OCI-LY3 (cell line): Measurements from ENCODE around the gene EPAS1.

Experiments used
- H2AFZ ChIP-seq: fragments of 200-600, 300-600 bp; shearing (Covaris generic); 2 replicates; pipeline ENCODE4 v1.6.0; 2014; ENCODE audit warnings: antibody characterized with exemption, low read depth, low read length
- H3K27ac ChIP-seq: fragments of 200-600, 300-600 bp; sonication (generic); 2 replicates; pipeline ENCODE4 v1.5.1; 2014; ENCODE audit warnings: mild to moderate bottlenecking, low read length, moderate library complexity, mixed read lengths
- H3K27me3 ChIP-seq: fragments of 200-600, 300-600 bp; sonication (generic); 2 replicates; pipeline ENCODE4 v1.6.1; 2014; ENCODE audit warnings: low read depth, low read length, mixed read lengths
- H3K36me3 ChIP-seq: fragments of 200-600, 300-600 bp; sonication (generic); replicated peaks from 2 replicates; pipeline ENCODE3; 2014; ENCODE audit warnings: low read depth, low read length, mixed read lengths
- H3K4me1 ChIP-seq: fragments of 300-600, 200-600 bp; sonication (generic); 2 replicates; pipeline ENCODE4 v1.6.1; 2014; ENCODE audit warnings: low read length, mixed read lengths
- H3K4me2 ChIP-seq: fragments of 200-600, 300-600 bp; sonication (generic); 2 replicates; pipeline ENCODE4 v1.6.1; 2014; ENCODE audit warnings: low read length, mixed read lengths
- H3K4me3 ChIP-seq: fragments of 300-600, 200-600 bp; sonication (generic); 2 replicates; pipeline ENCODE4 v1.5.1; 2014; ENCODE audit warnings: antibody characterized with exemption, mild to moderate bottlenecking, low read length, moderate library complexity
- H3K79me2 ChIP-seq: fragments of 300-600, 200-600 bp; shearing (Covaris generic); 2 replicates; pipeline ENCODE4 v1.6.1; 2014; ENCODE audit warnings: mild to moderate bottlenecking, low read length, mixed read lengths
- H3K9ac ChIP-seq: fragments of 300-600, 200-600 bp; shearing (Covaris generic); 2 replicates; pipeline ENCODE4 v1.6.0; 2014; ENCODE audit warnings: mild to moderate bottlenecking, low read length, moderate library complexity
- H3K9me3 ChIP-seq: fragments of 200-600, 300-600 bp; shearing (Covaris generic); 2 replicates; pipeline ENCODE4 v1.6.1; 2014; ENCODE audit warnings: low read length, mixed read lengths; ENCODE audit not compliant: insufficient read depth
- H4K20me1 ChIP-seq: fragments of 200-600, 300-600 bp; sonication (generic); 2 replicates; pipeline ENCODE4 v1.6.1; 2016; ENCODE audit warnings: low read length, mixed read lengths; ENCODE audit not compliant: insufficient read depth
- CTCF ChIP-seq: fragments of 200-600, 300-600 bp; sonication (generic); IDR thresholded peaks from 2 replicates; pipeline ENCODE4 v1.5.1; 2014; ENCODE audit warnings: antibody characterized with exemption, low read length, low read depth
- EZH2phosphoT487 ChIP-seq: fragments of 200-600 bp; shearing (Covaris generic); IDR thresholded peaks from 2 replicates; pipeline ENCODE4 v1.6.1; 2018; ENCODE audit warnings: antibody characterized with exemption, mixed run types, low read depth

Gene EPAS1

GRCh38 chr2:46430992-46431391 lies 133.8 kb downstream of the EPAS1 start:
- H2AFZ ChIP-seq, result no peak overlapping the region
- no peak overlapping the region for H3K9ac ChIP-seq
- TF ChIP-seq CTCF, result no peak
- no peak for TF ChIP-seq EZH2phosphoT487
- no peaks in the 10 kb centered on the region for H3K79me2 ChIP-seq
- H4K20me1 ChIP-seq, result no peaks in the 10 kb centered on the region
- no peaks in the 10 kb centered on the region for H3K36me3 ChIP-seq
- H3K4me3 ChIP-seq, result no peak overlapping the region
- no peaks in the 10 kb centered on the region for H3K4me1 ChIP-seq
- no peak overlapping the region for H3K4me2 ChIP-seq
- peaks cover 3% of the 10 kb centered on the region; the same call in 1 of the 2 replicates for H3K27me3 ChIP-seq
- no peak overlapping the region for H3K27ac ChIP-seq
- no peaks in the 10 kb centered on the region for H3K9me3 ChIP-seq

GRCh38 chr2:46431481-46432235 lies 134.5 kb downstream of the EPAS1 start:
- H3K4me3 ChIP-seq, result no peak overlapping the region
- H3K4me1 ChIP-seq, result no peaks in the 10 kb centered on the region
- no peak overlapping the region for H3K9ac ChIP-seq
- no peaks in the 10 kb centered on the region for H3K9me3 ChIP-seq
- H4K20me1 ChIP-seq, result no peaks in the 10 kb centered on the region
- H3K36me3 ChIP-seq, result no peaks in the 10 kb centered on the region
- peaks cover 3% of the 10 kb centered on the region; the same call in 1 of the 2 replicates for H3K27me3 ChIP-seq
- no peak overlapping the region; the same call in 1 of the 2 replicates for H2AFZ ChIP-seq
- no peaks in the 10 kb centered on the region for H3K79me2 ChIP-seq
- no peak overlapping the region for H3K4me2 ChIP-seq
- no peak overlapping the region for H3K27ac ChIP-seq
- no peak for TF ChIP-seq CTCF
- TF ChIP-seq EZH2phosphoT487, result no peak

- Histone ChIP-seq H3K79me2 (no peaks in the 10 kb centered on the region), H3K36me3 (no peaks in the 10 kb centered on the region), H4K20me1 (no peaks in the 10 kb centered on the region), H3K9me3 (no peaks in the 10 kb centered on the region), H3K4me3 (no peak overlapping the region), H3K4me2 (no peak overlapping the region), H3K27me3 (peaks cover 12% of the 10 kb centered on the region; the same call in 1 of the 2 replicates), H3K27ac (no peak overlapping the region), H3K4me1 (no peaks in the 10 kb centered on the region), H3K9ac (no peak overlapping the region), H2AFZ (no peak overlapping the region)
- no peak for TF ChIP-seq CTCF
Measured at GRCh38 chr2:46434851-46435273, 137.7 kb downstream of the EPAS1 start.

GRCh38 chr2:46435353-46435752 lies 138.1 kb downstream of the EPAS1 start:
- Histone ChIP-seq H3K79me2 (no peaks in the 10 kb centered on the region), H3K4me1 (no peaks in the 10 kb centered on the region), H3K4me2 (no peak overlapping the region), H3K9me3 (no peaks in the 10 kb centered on the region), H3K36me3 (no peaks in the 10 kb centered on the region), H3K27me3 (peaks cover 16% of the 10 kb centered on the region), H3K9ac (no peak overlapping the region), H2AFZ (no peak overlapping the region), H4K20me1 (no peaks in the 10 kb centered on the region), H3K27ac (no peak overlapping the region), H3K4me3 (no peak overlapping the region)
- TF ChIP-seq CTCF, result no peak
- no peak for TF ChIP-seq EZH2phosphoT487
